ENCODE data around the gene IL17RD.
"Not testable (repeated sequence)": the region's sequence is repeated elsewhere in the genome, so short reads cannot be mapped to it uniquely, and the experiment has no call there.

Gene IL17RD

DNA sequence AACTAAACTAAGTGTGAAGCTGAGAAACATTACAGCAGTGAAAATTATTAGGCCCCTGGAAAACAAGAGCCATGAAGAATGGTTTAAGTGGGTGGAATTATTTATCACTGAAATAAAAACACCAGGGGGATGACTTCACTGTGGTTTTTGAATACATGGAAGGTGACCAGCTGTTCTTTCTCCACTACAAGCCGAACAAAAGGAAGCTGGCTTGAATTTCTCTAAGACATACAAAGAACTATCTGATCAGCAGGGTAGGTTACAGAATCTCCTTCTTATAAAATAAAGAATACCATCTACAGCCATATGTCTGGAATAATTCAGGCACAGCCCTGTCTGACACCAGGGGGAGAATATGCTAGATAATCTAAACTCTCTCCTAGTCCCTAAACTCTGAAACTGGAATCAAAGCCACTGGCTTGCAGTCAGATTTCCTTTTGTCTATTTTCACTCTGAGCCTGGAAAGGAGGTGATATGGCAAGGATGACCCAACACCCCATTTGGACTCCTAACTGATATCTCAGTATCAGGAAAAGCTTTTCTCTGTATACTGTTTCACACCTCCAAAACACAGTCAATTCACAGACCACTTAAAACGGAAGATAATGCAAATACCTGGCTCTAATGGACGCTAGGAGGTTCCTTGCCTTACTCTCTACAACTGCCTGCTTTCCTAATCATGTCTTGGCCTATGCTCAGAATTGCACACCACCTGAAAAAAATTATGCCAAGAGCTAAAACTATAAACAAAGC, 73.5 kb downstream of the IL17RD start:
- DNase-seq: no peak

DNA sequence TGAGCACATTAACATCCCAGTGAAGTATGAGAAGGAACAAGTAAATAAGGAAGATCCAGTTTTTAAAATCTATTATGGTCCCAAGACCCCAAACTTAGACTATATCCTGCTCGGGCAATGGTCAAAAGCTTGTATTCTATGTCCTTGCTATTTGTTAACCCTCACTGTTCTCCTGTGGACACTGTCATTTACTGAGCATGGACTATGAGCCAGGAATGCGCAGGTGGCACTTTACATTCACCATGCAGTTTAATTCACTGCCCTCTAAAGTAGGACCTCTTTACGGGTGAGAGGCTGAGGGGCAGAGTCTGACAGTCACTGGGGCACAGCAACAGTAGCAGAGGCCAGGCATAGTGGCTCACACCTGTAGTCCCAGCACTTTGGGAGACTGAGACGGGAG, 76.1 kb downstream of the IL17RD start:
- no peak for DNase-seq

DNA sequence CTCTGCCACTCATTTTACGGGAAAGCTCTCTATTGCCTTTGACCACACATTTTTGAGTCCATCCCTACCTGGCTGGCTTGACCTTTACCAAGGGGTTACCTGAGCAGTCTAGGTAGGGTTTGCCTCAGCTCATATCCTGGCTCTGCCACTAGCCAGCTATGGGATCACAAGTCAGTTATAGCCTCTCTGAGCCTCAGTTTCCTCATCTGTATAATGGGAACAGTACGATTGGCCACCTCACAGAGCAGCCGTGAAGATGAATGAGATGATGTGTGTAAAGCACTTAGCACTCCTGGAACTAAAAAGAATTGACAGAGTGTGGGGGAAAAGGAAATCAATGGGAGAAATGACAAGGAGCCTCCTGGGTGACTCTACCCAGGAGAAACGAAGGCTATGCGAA, 76.7 kb downstream of the IL17RD start:
- DNase-seq: no peak

DNA sequence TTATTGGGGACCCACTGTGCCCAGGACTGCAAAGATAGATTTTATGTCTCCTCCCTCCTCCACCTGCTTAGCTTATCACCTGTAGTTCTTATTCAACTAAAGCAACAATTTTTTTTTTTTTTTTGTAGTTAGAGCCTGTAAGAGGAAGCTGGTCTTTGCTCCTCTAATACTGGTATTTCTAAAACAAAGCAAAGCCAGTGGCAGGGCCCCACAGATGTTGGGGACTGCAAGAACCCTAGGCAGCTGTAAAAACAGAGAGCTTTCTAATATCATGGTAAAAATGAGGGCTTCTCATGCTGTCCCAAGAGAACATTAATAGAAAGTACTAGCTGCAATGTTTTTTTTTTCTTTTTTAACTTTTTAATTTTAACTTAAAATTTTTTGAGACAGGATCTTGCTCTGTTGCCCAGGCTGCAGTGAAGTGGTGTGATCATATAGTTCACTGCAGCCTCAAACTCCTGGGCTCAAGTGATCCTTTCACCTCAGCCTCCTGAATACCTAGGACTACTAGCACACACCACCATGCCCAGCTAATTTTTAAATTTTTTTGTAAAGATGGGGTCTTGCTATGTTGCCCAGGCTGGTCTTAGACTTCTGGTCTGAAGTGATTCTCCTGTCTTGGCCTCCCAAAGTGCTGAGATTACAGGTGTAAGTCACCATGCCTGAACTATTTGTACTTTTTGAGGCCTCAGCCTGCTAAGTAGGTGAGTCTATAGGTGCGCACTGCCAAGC, 77.6 kb downstream of the IL17RD start:
- no peak for DNase-seq

DNA sequence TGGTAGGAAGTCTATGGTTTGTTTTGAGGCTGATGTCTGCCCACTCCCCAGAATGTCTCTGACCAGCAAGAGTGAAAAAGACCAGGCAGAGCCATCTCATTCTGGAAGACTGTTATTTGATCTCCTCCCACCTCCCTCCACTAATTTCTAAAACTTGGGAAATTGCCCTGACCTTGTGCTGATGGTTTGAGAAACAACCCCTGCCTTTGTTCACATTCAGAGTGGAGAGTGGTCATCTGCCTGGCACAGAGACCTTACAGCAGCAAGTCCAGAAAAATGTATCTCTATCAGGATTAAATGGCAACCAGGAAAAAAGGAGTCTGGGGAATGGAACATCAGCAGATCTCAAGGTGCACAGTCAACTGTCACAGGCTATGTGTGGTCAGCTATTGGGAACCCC, 79.0 kb downstream of the IL17RD start:
- no peak for DNase-seq

DNA sequence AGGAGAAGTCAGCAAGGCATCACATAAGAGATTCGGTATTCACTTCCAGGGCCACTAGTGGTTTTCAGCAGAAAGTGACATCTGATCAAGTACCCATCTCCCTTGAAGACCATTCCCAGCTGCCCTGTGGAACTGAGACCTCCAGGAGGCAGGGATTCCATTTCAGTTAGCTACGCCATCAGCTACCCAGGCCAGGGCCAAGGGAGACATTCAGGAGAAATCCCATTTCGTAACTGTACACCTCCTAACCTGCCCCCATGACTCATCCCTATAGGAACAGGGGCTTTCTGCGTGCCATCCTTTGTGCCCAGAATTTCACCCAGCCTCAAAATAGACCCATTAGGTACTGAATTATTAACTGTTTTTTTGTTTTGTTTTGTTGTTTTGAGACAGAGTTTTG, 79.9 kb downstream of the IL17RD start:
- DNase-seq: no peak

DNA sequence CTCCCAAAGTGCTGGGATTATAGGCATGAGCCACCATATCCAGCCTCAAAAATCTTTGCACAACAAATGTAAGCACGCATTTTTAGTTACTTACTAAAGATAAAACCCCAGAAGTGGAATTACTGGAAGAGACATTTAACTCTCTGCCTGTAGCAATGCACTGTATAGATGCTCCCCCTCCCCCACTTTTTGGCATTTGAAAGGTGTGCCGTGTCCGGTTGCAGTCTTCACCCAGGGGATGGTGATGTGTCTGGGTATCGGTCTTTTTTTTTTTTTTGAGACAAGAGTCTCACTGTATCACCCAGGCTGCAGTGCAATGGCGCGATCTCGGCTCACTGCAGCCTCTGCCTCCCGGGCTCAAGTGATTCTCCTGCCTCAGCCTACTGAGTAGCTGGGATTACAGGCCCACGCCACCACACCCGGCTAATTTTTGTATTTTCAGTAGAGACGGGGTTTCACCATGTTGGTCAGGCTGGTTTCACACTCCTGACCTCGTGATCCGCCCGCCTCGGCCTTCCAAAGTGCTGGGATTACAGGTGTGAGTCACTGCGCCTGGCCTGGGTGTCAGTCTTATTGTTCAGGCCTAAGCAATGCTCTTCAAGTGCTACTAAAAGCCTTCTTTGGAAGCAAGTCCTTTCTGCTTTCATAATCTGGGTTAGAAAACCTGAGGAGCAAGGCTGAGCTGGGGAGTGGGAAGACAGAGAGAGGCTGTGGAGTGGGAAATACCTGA, 81.7 kb downstream of the IL17RD start:
- DNase-seq: not testable (repeated sequence)

DNA sequence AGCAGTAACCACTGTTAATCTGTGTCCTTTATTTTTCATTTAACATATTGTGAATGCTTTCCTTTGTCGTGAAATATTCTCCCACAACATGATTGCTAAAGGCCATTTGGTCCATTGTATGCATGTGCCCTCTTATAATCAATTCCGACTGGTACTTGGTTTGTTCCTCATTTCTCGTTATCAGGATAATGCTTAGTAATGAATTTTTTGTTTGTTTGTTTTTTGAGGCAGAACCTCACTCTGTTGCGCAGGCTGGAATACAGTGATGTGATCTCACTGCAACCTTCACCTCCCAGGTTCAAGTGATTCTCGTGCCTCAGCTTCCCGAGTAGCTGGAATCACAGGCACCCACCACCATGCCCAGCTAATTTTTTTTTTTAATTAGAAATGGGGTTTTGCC, 82.7 kb downstream of the IL17RD start:
- DNase-seq: no peak

DNA sequence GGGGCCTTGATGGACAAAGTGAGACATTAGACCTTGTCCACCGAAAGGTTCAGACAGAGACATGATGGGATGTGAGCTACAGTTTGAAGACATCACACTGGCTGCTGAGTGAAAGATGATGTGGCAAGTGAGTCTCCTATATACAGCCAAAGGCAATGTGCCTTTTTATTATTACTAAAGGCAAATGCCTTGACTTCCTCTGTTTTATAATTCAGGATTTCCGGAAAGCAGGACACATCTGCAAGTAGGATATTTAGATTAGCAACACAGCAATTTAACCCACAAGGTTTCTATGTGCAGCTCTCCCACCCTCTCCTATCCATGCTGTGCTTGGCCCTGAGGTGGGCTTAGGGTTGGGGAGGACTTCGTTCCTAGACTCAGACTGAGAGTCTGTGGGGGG, 84.0 kb downstream of the IL17RD start:
- DNase-seq: no peak

DNA sequence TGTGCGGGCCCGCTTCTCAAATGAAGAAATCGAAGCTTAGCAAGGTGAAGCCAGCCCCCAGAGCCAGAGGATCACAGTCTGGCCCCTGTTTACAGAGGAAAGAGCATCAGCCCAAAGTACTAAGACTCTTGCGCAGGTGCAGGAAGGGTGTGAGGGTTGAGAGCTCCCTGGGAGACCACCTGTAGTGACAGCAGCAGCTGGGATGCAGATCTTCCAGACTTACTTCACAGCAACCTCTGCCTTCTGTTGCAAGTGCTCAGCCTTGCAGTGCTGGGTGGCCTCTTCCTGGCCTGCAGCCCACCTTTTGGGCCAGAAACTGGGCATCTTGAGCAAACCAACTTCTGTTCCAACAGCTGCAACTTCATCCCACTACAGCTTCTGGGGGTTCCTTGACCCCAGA, 85.0 kb downstream of the IL17RD start:
- no peak for DNase-seq

DNA sequence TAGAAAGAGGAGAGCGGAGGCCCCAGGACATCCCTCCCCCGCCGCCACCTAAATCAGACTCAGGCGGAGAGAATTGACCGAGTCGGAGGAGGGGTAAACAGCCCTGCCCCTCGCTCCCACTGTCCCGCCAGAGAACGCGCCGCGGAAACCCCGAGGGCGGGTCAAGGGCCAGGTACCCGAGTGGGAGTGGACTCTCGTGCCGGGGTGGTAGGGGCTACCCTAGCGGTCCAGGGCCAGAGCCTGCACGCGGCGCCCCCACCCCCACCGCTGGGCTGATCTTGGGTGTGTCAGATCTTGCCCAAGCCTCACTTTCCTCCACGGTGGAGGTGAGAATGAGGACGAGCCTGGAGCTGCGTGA, 85.7 kb downstream of the IL17RD start:
- DNase-seq: no peak

DNA sequence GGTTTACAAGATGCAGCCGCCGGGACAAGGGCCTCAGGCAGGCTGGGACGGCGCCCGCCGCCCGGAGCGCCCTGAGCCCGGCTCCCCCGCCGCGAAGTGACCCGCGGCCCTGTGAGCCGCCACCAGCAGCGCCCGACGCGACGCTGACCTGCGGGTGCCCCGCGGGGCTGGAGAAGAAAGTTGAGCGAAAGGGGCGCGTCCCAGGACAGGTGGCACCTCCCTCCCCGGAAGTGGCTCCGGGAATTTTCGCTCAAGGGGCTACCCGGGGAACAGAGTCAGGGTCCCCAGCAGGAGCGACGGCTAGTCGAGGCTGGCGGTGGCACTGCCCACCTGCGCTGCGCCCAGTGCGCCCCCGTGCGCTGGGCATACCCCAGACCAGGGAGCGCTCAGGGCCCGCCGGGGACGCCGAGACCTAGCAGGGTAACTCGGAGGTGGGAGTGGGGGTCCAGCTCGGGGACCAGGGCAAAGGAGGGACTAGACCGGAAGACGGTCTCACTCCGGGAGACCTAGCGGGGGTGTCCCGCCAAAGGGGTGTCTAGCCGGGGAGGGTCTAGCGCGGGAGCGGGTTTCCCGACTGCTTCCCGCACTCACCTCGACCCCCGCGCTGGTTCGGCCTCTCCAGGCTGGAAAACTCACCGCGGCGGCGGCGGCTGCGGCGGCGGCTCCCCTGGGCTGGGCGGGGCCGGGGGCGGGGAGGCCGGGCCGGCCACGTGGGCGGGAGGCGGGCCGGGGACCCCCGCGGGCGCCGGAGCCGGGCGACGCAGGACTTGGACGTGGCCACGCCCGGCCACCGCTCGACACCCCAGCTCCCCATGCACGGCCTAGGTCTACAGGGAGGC, 86.3 kb downstream of the IL17RD start:
- DNase-seq: no peak

DNA sequence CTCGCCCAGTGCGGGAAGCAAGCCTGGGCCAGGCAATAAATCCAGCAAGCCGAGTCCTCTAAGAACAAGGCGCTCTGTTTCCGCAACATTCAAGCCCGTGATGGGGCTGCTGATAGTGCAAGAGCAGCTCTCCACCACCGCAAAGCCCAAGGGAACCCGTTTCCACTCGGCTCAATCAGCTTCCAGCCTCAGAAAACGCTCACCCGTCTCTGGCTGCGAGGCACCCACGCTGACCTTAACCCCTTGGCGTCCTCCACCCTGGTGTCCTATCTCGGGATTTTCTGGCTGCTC, 86.9 kb downstream of the IL17RD start:
- DNase-seq: peak; percentile 35 to 39

DNA sequence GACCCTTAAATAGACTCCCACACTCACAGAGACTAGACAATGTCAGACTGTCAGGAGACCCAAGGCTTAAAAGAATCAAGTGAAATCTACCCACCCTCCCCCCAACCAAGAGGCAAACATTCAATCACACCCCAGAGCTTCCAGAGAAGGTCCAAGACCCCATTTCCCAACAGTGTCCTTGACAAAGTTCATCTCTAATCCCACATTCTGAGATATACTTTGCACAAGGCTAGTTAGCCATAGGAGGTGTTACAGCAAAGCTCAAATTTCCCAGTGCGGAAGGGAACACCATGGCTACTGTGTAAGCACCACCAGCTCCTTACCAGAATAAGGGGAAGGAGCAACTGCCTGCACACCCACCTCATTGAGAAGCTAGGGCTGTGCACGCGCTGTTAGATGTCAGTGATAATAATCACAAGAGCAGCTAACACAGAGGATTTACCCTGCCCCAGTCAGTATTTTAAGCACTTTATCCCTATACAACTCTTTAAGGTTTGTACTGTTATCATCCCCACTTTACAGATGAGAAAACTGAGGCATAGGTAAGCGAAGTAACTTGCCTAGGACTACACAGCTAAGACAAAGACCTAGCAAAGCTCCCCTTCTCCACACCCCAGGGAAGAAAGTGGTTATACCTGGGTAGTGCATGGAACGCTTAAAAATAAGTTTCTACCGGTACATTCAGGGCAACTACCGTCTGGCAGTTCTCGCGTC, 87.4 kb downstream of the IL17RD start:
- DNase-seq: no peak

DNA sequence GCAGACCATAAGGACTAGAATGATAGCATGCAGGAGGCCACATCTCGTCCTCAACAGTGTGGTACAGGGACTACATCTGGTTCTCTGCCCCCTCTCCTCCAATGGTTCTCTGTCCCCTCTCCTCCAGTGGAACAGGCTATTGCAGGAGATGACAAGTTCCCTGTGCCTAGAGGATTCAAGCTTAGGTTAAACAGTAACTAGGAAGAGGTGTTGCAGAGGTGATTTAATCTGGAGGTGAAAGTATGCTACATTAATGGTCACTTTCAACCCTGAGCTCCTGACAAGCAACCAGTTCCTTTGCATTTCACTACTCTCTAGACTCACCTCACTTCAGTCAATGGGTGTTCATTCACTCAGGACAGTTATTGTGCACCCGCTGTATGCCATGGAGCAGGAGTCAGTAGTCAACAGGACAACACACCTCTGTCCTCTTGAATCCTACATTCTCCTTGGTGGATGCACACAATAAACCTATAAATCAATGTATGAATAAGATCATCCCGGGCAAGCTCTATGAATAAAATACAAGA, 88.7 kb downstream of the IL17RD start:
- DNase-seq: no peak

DNA sequence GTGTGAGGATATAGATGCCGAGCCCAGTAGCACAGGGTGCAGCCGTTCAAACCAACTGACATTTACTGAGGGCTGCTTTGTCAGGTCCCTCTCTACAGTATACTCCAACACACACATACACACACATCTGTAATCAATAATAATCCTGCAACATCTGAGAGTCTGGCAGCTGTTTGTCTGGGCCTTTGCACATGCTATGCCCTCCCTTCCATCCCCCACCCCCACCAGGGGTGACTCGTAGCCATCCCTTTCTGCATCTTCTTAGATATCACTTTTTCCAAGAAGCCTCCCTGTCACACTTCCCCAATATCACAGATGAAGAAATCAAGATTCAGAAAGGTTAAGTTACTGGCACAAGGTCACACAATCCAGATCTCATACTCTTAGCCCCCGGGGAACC, 91.0 kb downstream of the IL17RD start:
- no peak for DNase-seq

DNA sequence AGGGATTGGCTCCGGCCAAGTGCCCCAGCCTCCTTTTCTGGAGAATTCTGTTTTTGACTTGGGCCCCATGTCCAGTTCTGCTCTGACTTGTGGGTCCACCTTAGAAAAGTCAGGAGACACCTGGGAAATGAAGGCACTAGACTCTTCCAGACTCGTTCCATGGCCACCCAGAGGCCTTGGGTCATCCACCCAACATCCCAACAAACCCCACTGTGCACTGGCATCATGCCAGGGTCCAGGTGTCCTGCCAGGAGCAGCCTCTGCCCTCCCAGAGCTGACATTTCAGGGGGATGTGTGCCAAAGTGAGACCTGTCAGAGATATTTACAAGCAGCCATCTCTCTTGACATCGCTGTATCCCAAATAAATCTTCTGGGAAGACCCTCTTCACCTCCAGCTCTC, 91.5 kb downstream of the IL17RD start:
- no peak for DNase-seq

DNA sequence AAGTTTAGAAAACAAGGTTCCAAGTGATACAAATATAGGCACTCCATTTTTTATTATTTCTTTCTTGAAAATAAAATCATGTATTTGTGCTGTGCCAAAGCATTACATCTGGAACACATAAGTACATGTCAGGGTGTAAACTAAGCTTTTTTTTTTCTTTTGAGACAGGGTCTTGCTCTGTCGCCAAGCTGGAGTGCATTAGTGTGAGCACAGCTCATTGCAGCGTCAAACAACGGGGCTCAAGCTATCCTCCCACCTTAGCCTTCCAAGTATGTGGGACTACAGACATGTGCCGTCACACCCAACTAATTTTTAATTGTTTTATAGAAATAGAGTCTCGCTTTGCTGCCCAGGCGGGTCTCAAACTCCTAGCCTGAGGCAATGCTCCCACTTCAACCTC, 95.7 kb downstream of the IL17RD start:
- DNase-seq: no peak

DNA sequence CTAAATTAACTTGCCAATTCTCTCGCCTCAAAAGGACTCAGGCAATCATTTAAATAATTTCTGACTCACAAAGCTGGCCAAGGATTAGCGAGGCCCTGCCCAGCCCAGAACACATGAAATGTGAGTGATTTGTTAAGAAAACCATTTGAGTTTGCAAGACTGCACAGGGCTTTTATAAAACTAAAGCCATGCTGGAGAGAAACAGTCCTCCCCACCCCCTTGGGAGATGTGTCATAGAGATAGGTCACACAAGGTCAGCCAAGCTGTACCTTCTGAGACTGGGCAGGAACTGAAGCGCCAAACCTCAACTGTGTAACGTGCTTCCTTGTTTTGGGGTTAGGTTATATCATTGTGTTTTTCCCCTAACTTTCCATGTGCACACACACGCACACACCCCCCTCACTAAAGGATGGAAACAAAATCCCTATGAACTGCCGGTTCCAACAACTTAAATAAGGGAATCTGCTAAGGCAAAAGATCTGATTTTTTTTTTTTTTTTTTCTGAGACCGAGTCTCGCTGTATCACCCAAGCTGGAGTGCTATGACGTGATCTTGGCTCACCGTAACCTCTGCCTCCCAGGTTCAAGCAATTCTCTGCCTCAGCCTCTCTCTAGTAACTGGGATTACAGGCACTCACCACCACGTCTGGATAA, 96.6 kb downstream of the IL17RD start:
- DNase-seq: peak; percentile 95

DNA sequence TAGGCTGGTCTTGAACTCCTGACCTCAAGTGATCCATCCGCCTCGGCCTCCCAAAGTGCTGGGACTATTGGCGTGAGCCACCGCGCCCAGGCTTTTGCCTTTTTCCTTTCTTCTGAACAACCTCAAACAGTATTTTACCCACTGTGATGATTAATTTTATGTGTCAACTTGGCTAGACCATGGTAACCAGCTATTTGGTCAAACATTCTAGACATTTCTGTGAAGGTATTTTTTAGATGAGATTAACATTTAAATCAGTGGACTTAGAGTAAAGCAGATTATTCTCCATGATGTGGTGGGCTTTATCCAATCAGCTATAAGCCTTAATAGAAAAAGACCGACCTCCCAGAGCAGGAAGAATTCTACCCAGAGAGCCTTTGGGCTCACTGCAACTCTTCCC, 98.7 kb downstream of the IL17RD start:
- DNase-seq: no peak

DNA sequence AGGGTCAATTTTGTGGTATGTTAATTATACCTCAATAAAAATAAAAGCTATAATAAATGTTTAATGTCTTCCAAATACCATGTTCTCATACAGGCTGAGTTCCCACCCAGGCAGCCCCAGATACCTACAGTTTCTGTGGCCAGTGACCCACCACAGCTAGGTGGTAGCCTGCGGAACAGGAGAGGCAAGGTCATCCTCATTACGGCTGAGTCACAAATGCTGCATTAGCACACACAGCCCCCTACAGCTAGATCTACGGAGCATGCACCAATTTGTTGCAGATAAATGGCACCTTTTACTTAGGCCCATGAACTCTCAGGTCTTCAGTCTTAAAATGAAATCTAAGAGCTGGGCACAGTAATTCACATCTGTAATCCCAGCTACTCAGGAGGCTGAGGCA, 99.6 kb downstream of the IL17RD start:
- no peak for DNase-seq

DNA sequence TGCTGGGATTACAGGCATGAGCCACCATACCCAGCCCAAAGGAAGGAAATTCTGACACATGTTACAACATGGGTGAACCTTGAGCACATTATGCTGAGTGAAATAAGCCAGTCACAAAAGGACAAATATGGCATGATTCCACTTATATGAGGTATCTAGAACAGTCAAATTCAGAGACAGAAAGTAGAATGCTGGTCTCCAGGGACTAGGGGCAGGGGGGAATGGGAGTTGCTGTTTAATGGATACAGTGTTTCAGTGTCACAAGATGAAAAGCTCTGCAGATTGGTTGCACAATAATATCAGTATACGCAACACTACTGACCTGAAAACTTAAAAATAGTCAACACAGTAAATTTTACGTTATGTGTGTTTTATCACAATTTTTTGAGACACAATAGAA, 100.6 kb downstream of the IL17RD start:
- peak; percentile 27 to 33 for DNase-seq

All from AML-193 (cell line).